ACC112 (cell line): ENCODE results near the gene FOXN3.

ENCODE experiments used
- H2AFZ ChIP-seq: fragments of 200-600 bp; sonication (generic); one replicate; pipeline ENCODE4 v1.6.0; 2017; ENCODE audit warnings: antibody characterized with exemption, low read length; ENCODE audit not compliant: unreplicated experiment
- H3K27ac ChIP-seq: fragments of 200-600 bp; sonication (generic); 2 replicates; pipeline ENCODE4 v1.5.1; 2014; ENCODE audit warnings: low read depth, mild to moderate bottlenecking, antibody characterized with exemption, low read length, moderate library complexity
- H3K27me3 ChIP-seq: fragments of 200-600 bp; sonication (generic); 2 replicates; pipeline ENCODE4 v1.6.1; 2014; ENCODE audit warnings: mild to moderate bottlenecking, antibody characterized with exemption, low read length, moderate library complexity, mixed read lengths; ENCODE audit not compliant: insufficient read depth
- H3K36me3 ChIP-seq: fragments of 200-600 bp; sonication (generic); 2 replicates; pipeline ENCODE4 v1.6.1; 2016; ENCODE audit warnings: mild to moderate bottlenecking, antibody characterized with exemption, low read length, moderate library complexity, mixed read lengths; ENCODE audit not compliant: insufficient read depth
- H3K4me1 ChIP-seq: fragments of 200-600 bp; sonication (generic); one replicate; pipeline ENCODE4 v1.6.1; 2016; ENCODE audit warnings: low read length, mixed read lengths; ENCODE audit not compliant: insufficient read depth, unreplicated experiment, control insufficient read depth
- H3K4me3 ChIP-seq: fragments of 200-600 bp; sonication (generic); 2 replicates; pipeline ENCODE4 v1.5.1; 2014; ENCODE audit warnings: mild to moderate bottlenecking, low read depth, low read length
- H3K79me2 ChIP-seq: fragments of 200-600 bp; sonication (generic); one replicate; pipeline ENCODE4 v1.6.0; 2016; ENCODE audit warnings: low read length; ENCODE audit not compliant: control insufficient read depth, unreplicated experiment, insufficient read depth

The FOXN3 gene

GRCh38 chr14:89360277-89360676 lies 56.8 kb downstream of the FOXN3 start:
- no peak overlapping the region for H3K4me3 ChIP-seq
- no peak overlapping the region for H2AFZ ChIP-seq
- H3K36me3 ChIP-seq = no peaks in the 10 kb centered on the region
- H3K27me3 ChIP-seq = no peaks in the 10 kb centered on the region
- H3K79me2 ChIP-seq = peaks cover 9% of the 10 kb centered on the region
- H3K4me1 ChIP-seq = no peaks in the 10 kb centered on the region
- H3K27ac ChIP-seq = no peak overlapping the region

GRCh38 chr14:89359477-89360222 lies 57.4 kb downstream of the FOXN3 start:
- Histone ChIP-seq H3K36me3 (no peaks in the 10 kb centered on the region), H3K79me2 (peaks cover 3% of the 10 kb centered on the region)

GRCh38 chr14:89357655-89358297 lies 59.3 kb downstream of the FOXN3 start:
- H3K4me1 ChIP-seq = no peaks in the 10 kb centered on the region
- H3K27me3 ChIP-seq = no peaks in the 10 kb centered on the region
- H3K27ac ChIP-seq = no peak overlapping the region
- H3K4me3 ChIP-seq = no peak overlapping the region
- H3K79me2 ChIP-seq = no peaks in the 10 kb centered on the region
- H3K36me3 ChIP-seq = no peaks in the 10 kb centered on the region
- H2AFZ ChIP-seq = no peak overlapping the region

More at GRCh38 chr14:89359477-89360222, 57.4 kb downstream of the FOXN3 start:
- no peak overlapping the region for H3K27ac ChIP-seq
- no peak overlapping the region for H3K4me3 ChIP-seq
- H2AFZ ChIP-seq = no peak overlapping the region
- H3K4me1 ChIP-seq = no peaks in the 10 kb centered on the region
- H3K27me3 ChIP-seq = no peaks in the 10 kb centered on the region

GRCh38 chr14:89356927-89357326 lies 60.1 kb downstream of the FOXN3 start:
- Histone ChIP-seq H2AFZ (no peak overlapping the region), H3K79me2 (no peaks in the 10 kb centered on the region), H3K36me3 (no peaks in the 10 kb centered on the region), H3K27ac (no peak overlapping the region), H3K27me3 (no peaks in the 10 kb centered on the region), H3K4me3 (no peak overlapping the region), H3K4me1 (peaks cover 2% of the 10 kb centered on the region)

- H3K79me2 ChIP-seq = no peaks in the 10 kb centered on the region
- no peak overlapping the region for H2AFZ ChIP-seq
- H3K36me3 ChIP-seq = no peaks in the 10 kb centered on the region
- peaks cover 6% of the 10 kb centered on the region for H3K4me1 ChIP-seq
- H3K27ac ChIP-seq = no peak overlapping the region
- no peaks in the 10 kb centered on the region for H3K27me3 ChIP-seq
- H3K4me3 ChIP-seq = no peak overlapping the region
Observed at GRCh38 chr14:89356496-89356895, 60.5 kb downstream of the FOXN3 start.

GRCh38 chr14:89353766-89354113 lies 63.3 kb downstream of the FOXN3 start:
- Histone ChIP-seq H3K27me3 (no peaks in the 10 kb centered on the region), H3K4me3 (no peak overlapping the region), H3K4me1 (peaks cover 18% of the 10 kb centered on the region), H3K27ac (no peak overlapping the region), H3K79me2 (no peaks in the 10 kb centered on the region), H2AFZ (no peak overlapping the region), H3K36me3 (peaks cover 11% of the 10 kb centered on the region)

GRCh38 chr14:89352976-89353765 lies 63.9 kb downstream of the FOXN3 start:
- Histone ChIP-seq H2AFZ (no peak overlapping the region), H3K27ac (no peak overlapping the region), H3K4me3 (no peak overlapping the region), H3K4me1 (peaks cover 18% of the 10 kb centered on the region), H3K36me3 (peaks cover 11% of the 10 kb centered on the region), H3K27me3 (no peaks in the 10 kb centered on the region), H3K79me2 (no peaks in the 10 kb centered on the region)

- Histone ChIP-seq H3K4me3 (peak overlapping the region; percentile 51), H3K36me3 (peaks cover 11% of the 10 kb centered on the region), H3K79me2 (no peaks in the 10 kb centered on the region), H2AFZ (peak overlapping the region; percentile 96), H3K27ac (peak overlapping the region; percentile 58), H3K27me3 (no peaks in the 10 kb centered on the region), H3K4me1 (peaks cover 18% of the 10 kb centered on the region)
Observed at GRCh38 chr14:89351516-89352404, 65.3 kb downstream of the FOXN3 start.

- Histone ChIP-seq H3K4me3 (peak overlapping the region; percentile 51; the same call in 1 of the 2 replicates), H3K4me1 (peaks cover 18% of the 10 kb centered on the region), H3K27ac (peak overlapping the region; percentile 58), H3K36me3 (peaks cover 15% of the 10 kb centered on the region), H3K27me3 (no peaks in the 10 kb centered on the region), H2AFZ (peak overlapping the region; percentile 96), H3K79me2 (no peaks in the 10 kb centered on the region)
Observed at GRCh38 chr14:89351221-89351515, 65.9 kb downstream of the FOXN3 start.

GRCh38 chr14:89350152-89350551 lies 66.9 kb downstream of the FOXN3 start:
- no peak overlapping the region for H3K27ac ChIP-seq
- no peaks in the 10 kb centered on the region for H3K27me3 ChIP-seq
- no peak overlapping the region for H2AFZ ChIP-seq
- no peaks in the 10 kb centered on the region for H3K79me2 ChIP-seq
- H3K4me1 ChIP-seq = peaks cover 18% of the 10 kb centered on the region
- peaks cover 15% of the 10 kb centered on the region for H3K36me3 ChIP-seq
- no peak overlapping the region for H3K4me3 ChIP-seq
